ENCODE data around the gene PSTPIP1. TPM values are rescaled to one million over a fixed set of nuclear protein-coding genes. Genes with fewer than 3 reads are reported as not detected.

The PSTPIP1 gene
- total RNA-seq, 4 donors from 2014 or later, result 0.57 to 9.9 (median 5.3) TPM

GRCh38 chr15:76996526-76997401 is 1.8 kb downstream of the PSTPIP1 start:
- Histone ChIP-seq H3K27me3 (no peaks in the 10 kb centered on the region), H3K4me1 (peaks cover 0 to 54% (median 30%) of the 10 kb centered on the region in 3 donors), H3K9me3 (no peaks in the 10 kb centered on the region), H3K27ac (peak overlapping the region in 3 of 4 donors; percentile 32 to 77 (median 63)), H3K4me3 (peak overlapping the region in 3 of 4 donors; percentile 26 to 60 (median 40)), H3K36me3 (no peaks in the 10 kb centered on the region)
- DNase-seq, result no peak
- TF ChIP-seq POLR2A (IDR thresholded peaks at IDR 0.05) (no peak), CTCF (IDR thresholded peaks at IDR 0.05) (no peak)
- intact Hi-C loops (cut with DNase I), result no loop called here
- 71% methylated on average over 4 to 5 of the region's 14 CpGs for WGBS, 2 donors

GRCh38 chr15:76998663-76999285 is 3.8 kb downstream of the PSTPIP1 start:
- no peak overlapping the region for H3K4me3 ChIP-seq
- TF ChIP-seq POLR2A (IDR thresholded peaks at IDR 0.05), result no peak
- no peak for TF ChIP-seq CTCF (IDR thresholded peaks at IDR 0.05)
- 74 to 84% methylated on average over 8 of the region's 8 CpGs for WGBS, 2 donors
- intact Hi-C loops (cut with DNase I), result no loop called here
- no peak for DNase-seq
- H3K36me3 ChIP-seq, result no peaks in the 10 kb centered on the region
- peaks cover 0 to 63% (median 29%) of the 10 kb centered on the region in 3 donors for H3K4me1 ChIP-seq
- H3K27ac ChIP-seq, result no peak overlapping the region
- no peaks in the 10 kb centered on the region for H3K9me3 ChIP-seq
- no peaks in the 10 kb centered on the region for H3K27me3 ChIP-seq

GRCh38 chr15:76999996-77000395 is 5.1 kb downstream of the PSTPIP1 start:
- H3K4me3 ChIP-seq, result no peak overlapping the region
- TF ChIP-seq CTCF (IDR thresholded peaks at IDR 0.05) (no peak), POLR2A (IDR thresholded peaks at IDR 0.05) (no peak)
- WGBS, 2 donors, result 40 to 62% methylated on average over 1 to 2 of the region's 2 CpGs
- peaks cover 0 to 55% (median 17%) of the 10 kb centered on the region in 3 donors for H3K4me1 ChIP-seq
- no peak for DNase-seq
- no peaks in the 10 kb centered on the region for H3K27me3 ChIP-seq
- H3K9me3 ChIP-seq, result no peaks in the 10 kb centered on the region
- intact Hi-C loops (cut with DNase I), result no loop called here
- H3K27ac ChIP-seq, result no peak overlapping the region
- H3K36me3 ChIP-seq, result no peaks in the 10 kb centered on the region

- Histone ChIP-seq H3K27me3 (no peaks in the 10 kb centered on the region), H3K4me1 (peaks cover 0 to 42% (median 9%) of the 10 kb centered on the region in 3 donors), H3K36me3 (no peaks in the 10 kb centered on the region), H3K4me3 (no peak overlapping the region), H3K9me3 (no peaks in the 10 kb centered on the region), H3K27ac (no peak overlapping the region)
- no peak for DNase-seq
- WGBS, 2 donors, result 62 to 75% methylated on average over 3 to 4 of the region's 4 CpGs
- TF ChIP-seq POLR2A (IDR thresholded peaks at IDR 0.05), result no peak
- no peak for TF ChIP-seq CTCF (IDR thresholded peaks at IDR 0.05)
- intact Hi-C loops (cut with DNase I), result no loop called here
Observed at GRCh38 chr15:77001351-77001750, 6.4 kb downstream of the PSTPIP1 start.

- Histone ChIP-seq H3K9me3 (no peaks in the 10 kb centered on the region), H3K4me1 (peaks cover 0 to 36% (median 5%) of the 10 kb centered on the region in 3 donors), H3K36me3 (no peaks in the 10 kb centered on the region), H3K27ac (no peak overlapping the region), H3K27me3 (no peaks in the 10 kb centered on the region), H3K4me3 (no peak overlapping the region)
- TF ChIP-seq CTCF (IDR thresholded peaks at IDR 0.05) (no peak), POLR2A (IDR thresholded peaks at IDR 0.05) (no peak)
- intact Hi-C loops (cut with DNase I), result no loop called here
- 69 to 74% methylated on average over 4 of the region's 4 CpGs for WGBS, 2 donors
- DNase-seq, result no peak
Observed at GRCh38 chr15:77001966-77002365, 7.0 kb downstream of the PSTPIP1 start.

Measured in esophagus squamous epithelium (tissue), 5 donors.